Measurements from ENCODE around the gene FANCD2OS. TPM values are rescaled to one million over a fixed set of nuclear protein-coding genes. Genes with fewer than 3 reads are reported as not detected.
"Not testable (repeated sequence)": the region's sequence is repeated elsewhere in the genome, so short reads cannot be mapped to it uniquely, and the experiment has no call there.

FANCD2OS gene
- total RNA-seq, 1 experiment from 2014 or later = not detected

DNA sequence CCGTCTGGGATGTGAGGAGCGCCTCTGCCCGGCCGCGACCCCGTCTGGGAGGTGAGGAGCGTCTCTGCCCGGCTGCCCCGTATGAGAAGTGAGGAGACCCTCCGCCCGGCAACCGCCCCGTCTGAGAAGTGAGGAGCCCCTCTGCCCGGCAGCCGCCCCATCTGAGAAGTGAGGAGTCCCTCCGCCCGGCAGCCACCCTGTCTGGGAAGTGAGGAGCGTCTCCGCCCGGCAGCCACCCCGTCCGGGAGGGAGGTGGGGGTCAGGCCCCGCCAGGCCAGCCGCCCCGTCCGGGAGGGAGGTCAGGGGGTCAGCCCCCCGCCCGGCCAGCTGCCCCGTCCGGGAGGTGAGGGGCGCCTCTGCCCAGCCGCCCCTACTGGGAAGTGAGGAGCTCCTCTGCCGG lies 38.0 kb downstream of the FANCD2OS start:
- not testable (repeated sequence) for H3K4me3 ChIP-seq (ENCODE audit: insufficient read depth, low read depth, low read length); DNase-seq; H3K27me3 ChIP-seq (ENCODE audit: control insufficient read depth, insufficient read depth, low read length)
- H3K36me3 ChIP-seq (replicated peaks; ENCODE audit: control insufficient read depth, insufficient read depth, low read length) = peaks cover 20% of the 10 kb centered on the region

DNA sequence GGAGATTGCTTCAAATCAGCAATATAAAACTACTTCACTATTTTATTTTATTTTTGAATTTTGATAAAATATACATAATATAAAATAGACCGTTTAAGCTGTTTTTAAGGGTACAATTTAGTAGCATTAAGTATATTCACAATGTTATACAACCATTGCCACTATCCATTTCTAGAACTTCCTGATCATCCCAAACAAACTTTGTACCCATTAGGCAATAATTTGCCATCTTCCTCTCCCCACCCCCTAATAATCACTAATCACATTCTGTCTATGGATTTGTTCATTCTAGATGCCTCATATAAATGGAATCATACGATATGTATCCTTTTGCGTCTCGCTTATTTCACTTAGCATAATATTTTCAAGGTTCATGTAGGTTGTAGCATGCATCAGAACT lies 53.0 kb downstream of the FANCD2OS start:
- no peak for DNase-seq
- H3K27me3 ChIP-seq (ENCODE audit: control insufficient read depth, insufficient read depth, low read length) = no peaks in the 10 kb centered on the region

More for the DNA sequence above, 53.0 kb downstream of the FANCD2OS start:
- Histone ChIP-seq H3K4me3 (ENCODE audit: insufficient read depth, low read depth, low read length) (no peak overlapping the region), H3K36me3 (replicated peaks; ENCODE audit: control insufficient read depth, insufficient read depth, low read length) (peaks cover 2% of the 10 kb centered on the region)

Other genes starting within 250 kb of the FANCD2OS start
- gene CIDEC, start 228.0 kb downstream of the FANCD2OS start, total RNA-seq (2014; rRNA removed; shearing (Covaris generic)) = not detected in 2 replicates
- gene JAGN1, start 217.6 kb downstream of the FANCD2OS start, total RNA-seq (2014; rRNA removed; shearing (Covaris generic)) = 15.0 and 15.1 TPM in 2 replicates
- 1.5 and 1.9 TPM in 2 replicates for gene IL17RE, start 205.4 kb downstream of the FANCD2OS start, total RNA-seq (2014; rRNA removed; shearing (Covaris generic))
- 11.6 and 15.3 TPM in 2 replicates for gene IL17RC, start 191.2 kb downstream of the FANCD2OS start, total RNA-seq (2014; rRNA removed; shearing (Covaris generic))
- gene CRELD1, start 174.4 kb downstream of the FANCD2OS start, total RNA-seq (2014; rRNA removed; shearing (Covaris generic)) = 22.2 and 30.2 TPM in 2 replicates
- 5.3 and 6.8 TPM in 2 replicates for gene PRRT3, start 155.8 kb downstream of the FANCD2OS start, total RNA-seq (2014; rRNA removed; shearing (Covaris generic))
- gene EMC3, start 121.4 kb downstream of the FANCD2OS start, total RNA-seq (2014; rRNA removed; shearing (Covaris generic)) = 21.8 and 45.2 TPM in 2 replicates
- 67.7 and 77.5 TPM in 2 replicates for gene FANCD2, start 81.8 kb downstream of the FANCD2OS start, total RNA-seq (2014; rRNA removed; shearing (Covaris generic))
- 88.1 and 93.3 TPM in 2 replicates for gene BRK1, start 7.4 kb upstream of the FANCD2OS start, total RNA-seq (2014; rRNA removed; shearing (Covaris generic))
- 25.5 and 26.5 TPM in 2 replicates for gene VHL, start 33.5 kb upstream of the FANCD2OS start, total RNA-seq (2014; rRNA removed; shearing (Covaris generic))
- 0.83 and 1.9 TPM in 2 replicates for gene IRAK2, start 56.7 kb upstream of the FANCD2OS start, total RNA-seq (2014; rRNA removed; shearing (Covaris generic))
- 5.3 and 9.8 TPM in 2 replicates for gene TATDN2, start 140.2 kb upstream of the FANCD2OS start, total RNA-seq (2014; rRNA removed; shearing (Covaris generic))
- gene GHRL, start 184.7 kb upstream of the FANCD2OS start, total RNA-seq (2014; rRNA removed; shearing (Covaris generic)) = not detected in 2 replicates
- 193 and 204 TPM in 2 replicates for gene SEC13, start 212.9 kb upstream of the FANCD2OS start, total RNA-seq (2014; rRNA removed; shearing (Covaris generic))

Measured in H7 (cell line).